NOMO-1 treated with DMSO at 0.1 percent for 48 hours (cell line): ENCODE data around the gene PSMA3.

Experiments
- DNase-seq: peaks from one replicate; lab custom pipeline; 2025; ENCODE audit not compliant: unreplicated experiment; lab: John Stamatoyannopoulos, UW

Gene PSMA3

GRCh38 chr14:58270628-58271027, 26.0 kb downstream of the PSMA3 start:
- no peak for DNase-seq

GRCh38 chr14:58272588-58273372, 28.1 kb downstream of the PSMA3 start:
- no peak for DNase-seq

- no peak for DNase-seq
Measured at GRCh38 chr14:58274881-58275280, 30.2 kb downstream of the PSMA3 start.

- DNase-seq, result no peak
Measured at GRCh38 chr14:58275527-58276190, 31.0 kb downstream of the PSMA3 start.

GRCh38 chr14:58276208-58276607, 31.6 kb downstream of the PSMA3 start:
- DNase-seq, result no peak

- no peak for DNase-seq
Measured at GRCh38 chr14:58278177-58278576, 33.5 kb downstream of the PSMA3 start.

GRCh38 chr14:58280954-58281787, 36.5 kb downstream of the PSMA3 start:
- peak; percentile 74 for DNase-seq

- DNase-seq, result no peak
Measured at GRCh38 chr14:58281969-58282368, 37.3 kb downstream of the PSMA3 start.

- DNase-seq, result no peak
Measured at GRCh38 chr14:58282925-58283593, 38.4 kb downstream of the PSMA3 start.

- DNase-seq, result no peak
Measured at GRCh38 chr14:58283730-58284129, 39.1 kb downstream of the PSMA3 start.

- DNase-seq, result no peak
Measured at GRCh38 chr14:58285132-58285531, 40.5 kb downstream of the PSMA3 start.

- no peak for DNase-seq
Measured at GRCh38 chr14:58287607-58288042, 43.0 kb downstream of the PSMA3 start.

GRCh38 chr14:58288106-58288792, 43.6 kb downstream of the PSMA3 start:
- DNase-seq, result no peak

- no peak for DNase-seq
Measured at GRCh38 chr14:58291646-58292045, 47.0 kb downstream of the PSMA3 start.

- no peak for DNase-seq
Measured at GRCh38 chr14:58292187-58292586, 47.5 kb downstream of the PSMA3 start.

GRCh38 chr14:58294201-58294600, 49.6 kb downstream of the PSMA3 start:
- DNase-seq, result no peak

- no peak for DNase-seq
Measured at GRCh38 chr14:58296726-58297125, 52.1 kb downstream of the PSMA3 start.

GRCh38 chr14:58297412-58297761, 52.7 kb downstream of the PSMA3 start:
- DNase-seq, result no peak

- peak; percentile 100 for DNase-seq
Measured at GRCh38 chr14:58297762-58298476, 53.3 kb downstream of the PSMA3 start.
